T-helper 1 cell treated with Interleukin-12 subunit alpha and Interleukin-12 subunit beta and Interleukin-4 antibody, amounts not matched to agents 30 μg/mL and 1 μg/mL, for 36 hours (primary cell): Measurements from ENCODE around the gene PRXL2B.
A peak's percentile ranks its signal among the peaks of the same experiment; 100 is the strongest.
"Not testable (repeated sequence)": the region's sequence is repeated elsewhere in the genome, so short reads cannot be mapped to it uniquely, and the experiment has no call there.

Source experiments
- H3K27ac Mint-ChIP-seq: one replicate; pipeline ENCODE4 v1.8.0; 2021; ENCODE audit warnings: mild to moderate bottlenecking, mixed read lengths
- H3K27me3 Mint-ChIP-seq: one replicate; pipeline ENCODE4 v1.8.0; 2021; ENCODE audit warnings: low read depth, mixed read lengths
- H3K36me3 Mint-ChIP-seq: one replicate; pipeline ENCODE4 v1.8.0; 2021; ENCODE audit warnings: low read depth, mixed read lengths
- H3K4me1 Mint-ChIP-seq: one replicate; pipeline ENCODE4 v1.8.0; 2021; ENCODE audit warnings: low read depth, mixed read lengths
- H3K4me3 Mint-ChIP-seq: one replicate; pipeline ENCODE4 v1.8.0; 2021; ENCODE audit warnings: mild to moderate bottlenecking, moderate library complexity, mixed read lengths
- H3K9me3 Mint-ChIP-seq: one replicate; pipeline ENCODE4 v1.8.0; 2021; ENCODE audit warnings: mixed read lengths

The PRXL2B gene

GRCh38 chr1:2566101-2567045, 20.2 kb upstream of the PRXL2B start:
- no peak overlapping the region for H3K27ac Mint-ChIP-seq
- no peaks in the 10 kb centered on the region for H3K4me1 Mint-ChIP-seq
- H3K36me3 Mint-ChIP-seq, result peaks cover 10% of the 10 kb centered on the region
- no peaks in the 10 kb centered on the region for H3K27me3 Mint-ChIP-seq
- H3K9me3 Mint-ChIP-seq, result peaks cover 6% of the 10 kb centered on the region
- H3K4me3 Mint-ChIP-seq, result no peak overlapping the region

DNA sequence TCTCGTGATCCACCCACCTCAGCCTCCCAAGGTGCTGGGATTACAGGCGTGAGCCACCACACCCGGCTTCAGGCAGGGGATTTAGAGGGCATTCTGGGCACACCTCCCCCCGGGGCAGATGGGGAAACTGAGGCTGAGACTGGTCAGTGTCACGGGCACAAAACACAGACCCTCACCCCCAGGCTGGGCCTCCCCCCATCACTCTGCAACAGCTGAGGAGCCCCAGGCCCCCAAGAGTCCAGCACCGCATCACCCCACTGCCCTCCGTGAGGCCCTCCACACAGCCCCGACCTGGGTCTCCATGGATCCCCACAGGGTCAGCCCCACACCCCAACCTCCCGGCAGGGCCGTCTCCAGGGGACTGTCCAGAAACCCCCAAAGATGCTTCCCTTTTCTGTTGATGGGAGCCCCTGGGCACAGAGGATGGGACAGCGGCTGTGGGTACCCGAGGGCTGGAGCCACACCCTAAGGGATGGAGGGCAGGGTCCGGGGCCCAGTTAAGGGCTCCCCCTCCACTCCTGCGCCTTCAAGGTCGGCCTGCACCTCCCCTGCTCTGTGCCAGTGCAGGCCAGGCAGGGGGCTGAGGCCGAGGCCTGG, 19.4 kb upstream of the PRXL2B start:
- no peak overlapping the region for H3K4me3 Mint-ChIP-seq
- peaks cover 6% of the 10 kb centered on the region for H3K9me3 Mint-ChIP-seq
- H3K27ac Mint-ChIP-seq, result no peak overlapping the region
- no peaks in the 10 kb centered on the region for H3K27me3 Mint-ChIP-seq
- H3K36me3 Mint-ChIP-seq, result peaks cover 7% of the 10 kb centered on the region
- H3K4me1 Mint-ChIP-seq, result no peaks in the 10 kb centered on the region

GRCh38 chr1:2568187-2568816, 18.3 kb upstream of the PRXL2B start:
- not testable (repeated sequence) for H3K4me3 Mint-ChIP-seq, H3K27ac Mint-ChIP-seq

GRCh38 chr1:2569060-2569459, 17.5 kb upstream of the PRXL2B start:
- Mint-ChIP-seq H3K27me3 (no peaks in the 10 kb centered on the region), H3K4me1 (peaks cover 7% of the 10 kb centered on the region), H3K9me3 (peaks cover 24% of the 10 kb centered on the region), H3K27ac (no peak overlapping the region), H3K4me3 (no peak overlapping the region), H3K36me3 (peaks cover 21% of the 10 kb centered on the region)

More at GRCh38 chr1:2568187-2568816, 18.3 kb upstream of the PRXL2B start:
- peaks cover 16% of the 10 kb centered on the region for H3K9me3 Mint-ChIP-seq
- not testable (repeated sequence) for H3K4me1 Mint-ChIP-seq, H3K27me3 Mint-ChIP-seq
- H3K36me3 Mint-ChIP-seq, result peaks cover 14% of the 10 kb centered on the region

DNA sequence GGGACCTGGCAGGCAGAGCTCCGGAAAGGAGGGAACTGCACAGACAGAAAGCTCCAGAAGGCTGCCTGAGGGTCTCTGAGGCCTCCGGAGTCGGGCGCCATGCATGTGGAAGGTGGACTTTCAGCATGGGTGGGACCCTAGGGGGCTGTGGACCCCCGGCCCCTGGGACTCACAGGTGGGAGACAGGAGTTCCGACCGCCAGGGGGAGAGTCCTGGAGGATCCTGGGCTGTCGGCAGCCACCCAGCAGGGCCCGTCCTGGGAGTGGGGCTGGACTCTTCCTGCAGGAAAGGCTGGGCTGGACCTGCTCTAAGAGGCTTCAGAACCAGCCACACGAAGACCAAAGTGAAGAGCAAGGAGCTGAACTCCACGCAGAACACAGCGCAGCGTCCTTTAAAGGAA, 16.9 kb upstream of the PRXL2B start:
- Mint-ChIP-seq H3K9me3 (peaks cover 27% of the 10 kb centered on the region), H3K36me3 (peaks cover 23% of the 10 kb centered on the region)
- H3K4me1 Mint-ChIP-seq, H3K4me3 Mint-ChIP-seq, H3K27me3 Mint-ChIP-seq, H3K27ac Mint-ChIP-seq: not testable (repeated sequence)

- Mint-ChIP-seq H3K4me3 (no peak overlapping the region), H3K27me3 (no peaks in the 10 kb centered on the region), H3K4me1 (peaks cover 9% of the 10 kb centered on the region), H3K27ac (no peak overlapping the region), H3K36me3 (peaks cover 23% of the 10 kb centered on the region), H3K9me3 (peaks cover 27% of the 10 kb centered on the region)
These were observed 16.2 kb upstream of the PRXL2B start for GRCh38 chr1:2570332-2570731.

DNA sequence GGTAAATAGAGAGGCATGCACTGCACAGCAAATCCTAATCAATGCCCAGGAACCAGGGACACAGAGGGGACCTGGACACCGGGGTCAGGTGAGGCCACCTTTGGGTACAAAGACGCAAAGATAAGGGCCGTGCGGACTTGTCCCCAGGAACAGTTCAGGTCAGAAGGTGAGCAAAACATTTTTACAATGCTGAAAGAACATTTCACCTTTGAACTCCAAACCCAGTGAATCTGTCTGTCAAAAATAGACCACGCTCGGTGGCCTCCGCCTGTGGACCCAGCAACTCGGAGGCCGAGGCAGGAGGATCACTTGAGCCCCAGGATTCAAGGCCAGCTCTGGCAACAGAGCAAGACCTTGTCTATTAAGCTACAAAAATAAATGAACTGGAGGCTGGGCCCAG, 15.2 kb upstream of the PRXL2B start:
- Mint-ChIP-seq H3K36me3 (peaks cover 23% of the 10 kb centered on the region), H3K4me1 (peaks cover 17% of the 10 kb centered on the region), H3K27me3 (no peaks in the 10 kb centered on the region), H3K9me3 (peaks cover 27% of the 10 kb centered on the region), H3K4me3 (no peak overlapping the region), H3K27ac (no peak overlapping the region)

GRCh38 chr1:2573250-2573920, 13.2 kb upstream of the PRXL2B start:
- Mint-ChIP-seq H3K4me1 (peaks cover 25% of the 10 kb centered on the region), H3K27ac (no peak overlapping the region), H3K27me3 (no peaks in the 10 kb centered on the region), H3K9me3 (peaks cover 27% of the 10 kb centered on the region), H3K36me3 (peaks cover 23% of the 10 kb centered on the region), H3K4me3 (no peak overlapping the region)

GRCh38 chr1:2574350-2574749, 12.2 kb upstream of the PRXL2B start:
- no peaks in the 10 kb centered on the region for H3K27me3 Mint-ChIP-seq
- H3K4me1 Mint-ChIP-seq, result peaks cover 33% of the 10 kb centered on the region
- H3K27ac Mint-ChIP-seq, result no peak overlapping the region
- H3K9me3 Mint-ChIP-seq, result peaks cover 27% of the 10 kb centered on the region
- H3K4me3 Mint-ChIP-seq, result no peak overlapping the region
- peaks cover 27% of the 10 kb centered on the region for H3K36me3 Mint-ChIP-seq

DNA sequence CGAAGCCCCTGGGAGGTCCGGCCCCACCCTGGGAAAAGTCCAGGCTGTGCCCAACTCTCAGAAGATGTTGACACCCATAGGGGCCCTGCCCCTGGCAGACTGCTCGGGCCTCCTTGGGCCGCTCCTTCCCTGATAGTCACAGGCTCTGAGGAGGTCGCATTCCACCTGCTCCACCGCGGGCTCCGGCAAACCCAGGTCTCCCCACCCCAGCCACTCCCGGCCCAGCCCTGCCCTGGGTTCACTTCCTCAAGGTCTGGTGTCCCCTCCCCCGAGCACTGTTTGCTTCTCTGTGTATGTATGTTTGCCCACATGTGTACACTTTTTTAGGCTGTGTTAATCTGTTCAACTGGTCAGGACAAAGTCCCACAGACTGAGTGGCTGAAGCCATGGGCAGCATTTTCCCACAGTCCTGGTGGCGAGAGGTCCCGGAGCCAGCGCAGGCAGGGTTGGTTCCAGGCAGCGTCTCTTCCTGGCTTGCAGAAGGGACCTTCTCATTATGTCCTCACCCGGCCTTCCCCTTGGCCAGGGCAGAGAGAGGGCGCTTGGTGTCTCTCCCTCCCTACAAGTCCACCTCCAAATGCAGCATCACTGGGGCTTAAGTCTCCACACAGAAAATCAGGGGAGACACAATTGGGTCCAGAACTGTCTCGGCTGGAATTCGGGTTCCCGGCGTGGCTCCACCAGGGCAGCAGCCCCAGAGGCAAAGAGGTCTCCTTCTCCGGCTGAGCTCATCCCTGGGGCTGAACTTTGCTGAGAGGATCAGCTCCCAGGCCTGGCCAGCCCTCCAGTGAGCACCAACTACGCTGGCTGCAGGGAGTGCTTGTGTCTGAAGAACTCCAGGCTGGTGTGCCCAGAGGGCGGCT, 10.5 kb upstream of the PRXL2B start:
- Mint-ChIP-seq H3K27ac (peak overlapping the region; percentile 73), H3K9me3 (peaks cover 23% of the 10 kb centered on the region), H3K4me1 (peaks cover 42% of the 10 kb centered on the region), H3K36me3 (peaks cover 22% of the 10 kb centered on the region), H3K27me3 (no peaks in the 10 kb centered on the region), H3K4me3 (no peak overlapping the region)

DNA sequence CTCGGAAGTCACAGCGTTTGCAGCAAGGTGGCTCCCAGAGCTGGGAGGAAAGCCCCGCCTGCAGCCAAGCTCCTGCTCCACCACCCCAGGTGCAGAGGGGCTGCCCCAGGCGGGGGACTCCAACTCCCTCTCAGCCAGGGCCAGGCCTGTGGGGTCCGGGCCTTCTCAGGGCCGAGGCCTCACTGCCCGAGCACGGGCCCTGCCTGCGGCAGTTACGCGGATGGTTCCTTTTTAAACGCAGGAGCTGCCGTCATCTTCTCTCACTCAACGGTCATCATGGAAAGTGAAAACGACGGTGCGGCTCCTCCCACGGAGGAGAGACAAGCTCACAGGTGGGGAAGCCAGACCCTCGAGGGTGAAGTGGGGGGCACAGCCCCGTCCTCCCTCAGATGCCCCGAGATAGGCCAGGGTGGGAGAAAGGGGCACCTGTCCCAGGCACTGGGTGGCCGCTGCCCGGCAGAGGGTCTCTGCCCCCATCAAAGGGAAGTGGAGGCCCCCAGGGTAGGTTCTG, 9.0 kb upstream of the PRXL2B start:
- Mint-ChIP-seq H3K27ac (peak overlapping the region; percentile 98), H3K4me3 (peak overlapping the region; percentile 70), H3K9me3 (peaks cover 17% of the 10 kb centered on the region), H3K4me1 (peaks cover 49% of the 10 kb centered on the region), H3K36me3 (peaks cover 26% of the 10 kb centered on the region)
- H3K27me3 Mint-ChIP-seq, result not testable (repeated sequence)

GRCh38 chr1:2578758-2579118, 7.8 kb upstream of the PRXL2B start:
- Mint-ChIP-seq H3K4me3 (peak overlapping the region; percentile 60), H3K9me3 (peaks cover 6% of the 10 kb centered on the region), H3K4me1 (peaks cover 53% of the 10 kb centered on the region), H3K27me3 (no peaks in the 10 kb centered on the region), H3K27ac (peak overlapping the region; percentile 98), H3K36me3 (peaks cover 17% of the 10 kb centered on the region)

DNA sequence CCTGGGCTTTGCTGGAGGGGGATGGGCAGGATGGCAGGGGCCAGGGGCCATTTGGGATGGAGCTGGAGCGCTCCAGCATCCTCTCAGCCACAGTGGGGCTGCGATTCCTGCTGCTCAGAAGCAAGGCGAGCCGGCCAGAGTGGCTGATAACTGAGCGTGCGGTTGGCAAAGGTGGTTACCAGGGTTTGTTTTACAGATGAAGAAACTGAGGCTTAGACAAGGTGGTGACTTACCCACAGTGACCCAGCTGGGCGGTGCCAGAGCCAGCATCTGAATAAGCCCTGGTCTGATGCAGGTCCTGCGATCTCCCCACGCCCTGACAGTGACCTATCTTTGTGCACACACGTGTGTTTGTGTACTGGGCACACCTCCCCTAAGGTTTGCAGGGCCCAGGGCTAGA, 5.9 kb upstream of the PRXL2B start:
- H3K4me1 Mint-ChIP-seq, result peaks cover 59% of the 10 kb centered on the region
- H3K9me3 Mint-ChIP-seq, result no peaks in the 10 kb centered on the region
- H3K36me3 Mint-ChIP-seq, result peaks cover 11% of the 10 kb centered on the region
- no peaks in the 10 kb centered on the region for H3K27me3 Mint-ChIP-seq
- no peak overlapping the region for H3K4me3 Mint-ChIP-seq
- peak overlapping the region; percentile 52 for H3K27ac Mint-ChIP-seq
